Measurements from ENCODE around the gene CRLF1.

GRCh38 chr19:18654469-18654868 is 47.9 kb upstream of the CRLF1 start:
- TF ChIP-seq CTCF (IDR thresholded peaks at IDR 0.05) (no peak), POLR2A (IDR thresholded peaks at IDR 0.05) (no peak)
